GM12878 (cell line): ENCODE data around the gene CBX2. TPM values are rescaled to one million over a fixed set of nuclear protein-coding genes. Genes with fewer than 3 reads are reported as not detected.

Source experiments
- ATAC-seq: fragments of 200-7000 bp; cut with Tn5 transposase; 3 replicates; pipeline ENCODE4 v1.9.1; 2020; ENCODE audit warnings: mild to moderate bottlenecking, moderate library complexity
- BruUV-seq: library from RNA; stranded (reverse); fragments of 400-500 nt; replicated peaks from 2 replicates; lab custom pipeline; 2021; lab: Mats Ljungman, UMichigan
- CTCF ChIA-PET: fragments of 300-600 bp; sonication (Branson Sonifier 250); formaldehyde crosslinking; extraction: SDS; loops from one replicate; lab custom pipeline; 2021; ENCODE audit warnings: inconsistent platforms; lab: Yijun Ruan, JAX
- POLR2A ChIA-PET: fragments of 350-600 bp; formaldehyde crosslinking; extraction: SDS; loops from one replicate; lab custom pipeline; 2021; ENCODE audit warnings: inconsistent platforms; lab: Charles Lee
- RAD21 ChIA-PET: fragments of 300-600 bp; sonication (Branson Sonifier 250); formaldehyde crosslinking; loops from one replicate; lab custom pipeline; 2023; ENCODE audit warnings: antibody characterized with exemption; ENCODE audit not compliant: unreplicated experiment; lab: Charles Lee
- SMC1A ChIA-PET: fragments of 300-600 bp; sonication (Branson Sonifier 250); formaldehyde crosslinking; loops from one replicate; lab custom pipeline; 2023; ENCODE audit not compliant: unreplicated experiment, uncharacterized antibody; lab: Charles Lee
- DNase-seq: peaks from one replicate; pipeline ENCODE4 v3.0.0-alpha.2; 2011; ENCODE audit warnings: low read depth, low spot score
- FAIRE-seq: peaks from 3 replicates; lab custom pipeline; 2011; peaks lifted over from hg19 to GRCh38; lab: Jason Lieb, UNC
- H2AFZ ChIP-seq: 2 replicates; pipeline ENCODE4 v1.6.0; 2011; ENCODE audit warnings: low read depth, low read length, control low read depth; ENCODE audit not compliant: control insufficient read depth
- H3K27ac ChIP-seq: 2 replicates; pipeline ENCODE4 v1.5.1; 2011; ENCODE audit warnings: control low read depth; ENCODE audit not compliant: control insufficient read depth, insufficient read depth
- H3K27me3 ChIP-seq, 2 experiments: replicated peaks in 1 of 2; 2 replicates each; pipeline versions ENCODE4 v1.6.0 to v1.6.1; 2011; ENCODE audit warnings: low read length in 1 of 2; ENCODE audit not compliant: control insufficient read depth in 2 of 2, insufficient read depth in 2 of 2
- H3K36me3 ChIP-seq, 2 experiments: 2 replicates each; pipeline ENCODE4 v1.5.1; 2011; ENCODE audit warnings: low read length in 1 of 2; ENCODE audit not compliant: control insufficient read depth in 2 of 2, insufficient read depth in 2 of 2
- H3K4me1 ChIP-seq: 2 replicates; pipeline ENCODE4 v1.6.1; 2011; ENCODE audit warnings: mild to moderate bottlenecking, low read length, moderate library complexity, mixed read lengths; ENCODE audit not compliant: control insufficient read depth, insufficient read depth
- H3K4me2 ChIP-seq: 2 replicates; pipeline ENCODE4 v1.6.0; 2011; ENCODE audit warnings: control low read depth; ENCODE audit not compliant: control insufficient read depth, insufficient read depth
- H3K4me3 ChIP-seq: fragments of 200-600 bp; sonication (generic); 2 replicates; pipeline ENCODE4 v1.5.1; 2016
- H3K79me2 ChIP-seq: 2 replicates; pipeline ENCODE4 v1.6.0; 2011; ENCODE audit warnings: low read length; ENCODE audit not compliant: control insufficient read depth, insufficient read depth
- H3K9ac ChIP-seq: 2 replicates; pipeline ENCODE4 v1.8.0; 2011; ENCODE audit warnings: low read length, control low read depth, mixed read lengths; ENCODE audit not compliant: control insufficient read depth, insufficient read depth
- H3K9me3 ChIP-seq: replicated peaks from 3 replicates; pipeline ENCODE4 v1.5.1; 2011; ENCODE audit warnings: mild to moderate bottlenecking, low read length; ENCODE audit not compliant: control insufficient read depth, insufficient read depth
- H4K20me1 ChIP-seq: 2 replicates; pipeline ENCODE4 v1.6.0; 2011; ENCODE audit not compliant: control insufficient read depth, insufficient read depth
- BMI1 ChIP-seq: fragments of 450-650 bp; IDR thresholded peaks from 2 replicates; pipeline ENCODE4 v1.6.1; 2016; ENCODE audit warnings: mild to moderate bottlenecking, moderate library complexity, borderline replicate concordance
- CBFB ChIP-seq: IDR thresholded peaks from 2 replicates; pipeline ENCODE4 v1.6.1; 2016; ENCODE audit warnings: antibody characterized with exemption, low read depth
- CBX5 ChIP-seq: sonication (generic); IDR thresholded peaks from 2 replicates; pipeline ENCODE4 v1.6.1; 2016; ENCODE audit warnings: low read depth, moderate library complexity, mild to moderate bottlenecking, inconsistent platforms
- CHD2 ChIP-seq: IDR thresholded peaks from 2 replicates; pipeline ENCODE4 v1.6.1; 2011; ENCODE audit warnings: low read depth, low read length, improper control_type of control experiment, borderline replicate concordance
- CREB1 ChIP-seq: IDR thresholded peaks from 2 replicates; pipeline ENCODE4 v1.6.1; 2012; ENCODE audit warnings: low read depth, mild to moderate bottlenecking, inconsistent platforms
- CREM ChIP-seq: IDR thresholded peaks from 2 replicates; pipeline ENCODE4 v1.6.1; 2014; ENCODE audit warnings: antibody characterized with exemption, low read depth
- EED ChIP-seq: sonication (generic); IDR thresholded peaks from 2 replicates; pipeline ENCODE4 v1.6.1; 2016; ENCODE audit warnings: antibody characterized with exemption, low read depth
- EP300 ChIP-seq, 2 experiments: fragments of 150-350 bp in 1 of 2; IDR thresholded peaks; 2 replicates each; pipeline ENCODE4 v1.6.1; 2011 to 2012; ENCODE audit warnings: low read depth in 2 of 2, low read length in 2 of 2, borderline replicate concordance in 1 of 2, improper control_type of control experiment in 1 of 2, inconsistent platforms in 1 of 2; ENCODE audit not compliant: control insufficient read depth in 1 of 2
- HDGF ChIP-seq: fragments of 450-650 bp; IDR thresholded peaks from 2 replicates; pipeline ENCODE4 v1.6.1; 2016; ENCODE audit warnings: antibody characterized with exemption
- JUNB ChIP-seq: IDR thresholded peaks from 2 replicates; pipeline ENCODE4 v1.6.1; 2016; ENCODE audit warnings: antibody characterized with exemption, mild to moderate bottlenecking
- MEF2A ChIP-seq: IDR thresholded peaks from 2 replicates; pipeline ENCODE4 v1.6.1; 2011; ENCODE audit warnings: low read depth, mild to moderate bottlenecking, low read length, moderate library complexity; ENCODE audit not compliant: insufficient read depth
- MTA2 ChIP-seq: fragments of 450-650 bp; IDR thresholded peaks from 2 replicates; pipeline ENCODE4 v1.6.1; 2016; ENCODE audit warnings: low read depth, mild to moderate bottlenecking, moderate library complexity
- MTA3 ChIP-seq: IDR thresholded peaks from 2 replicates; pipeline ENCODE4 v1.6.1; 2012; ENCODE audit warnings: low read length, inconsistent platforms, borderline replicate concordance
- PBX3 ChIP-seq: IDR thresholded peaks from 2 replicates; pipeline ENCODE4 v1.6.1; 2011; ENCODE audit warnings: mild to moderate bottlenecking, low read depth, low read length, moderate library complexity; ENCODE audit not compliant: insufficient replicate concordance
- PKNOX1 ChIP-seq: fragments of 450-650 bp; IDR thresholded peaks from 2 replicates; pipeline ENCODE4 v1.6.1; 2016; ENCODE audit warnings: mild to moderate bottlenecking
- RAD51 ChIP-seq: fragments of 450-650 bp; IDR thresholded peaks from 2 replicates; pipeline ENCODE4 v1.6.1; 2016; ENCODE audit warnings: moderate library complexity, mild to moderate bottlenecking, inconsistent platforms
- RCOR1 ChIP-seq: conservative IDR thresholded peaks from 2 replicates; pipeline ENCODE4 v1.6.1; 2012; ENCODE audit warnings: low read depth, low read length, improper control_type of control experiment
- RFX5 ChIP-seq: IDR thresholded peaks from 2 replicates; pipeline ENCODE4 v1.6.1; 2011; ENCODE audit warnings: low read depth, low read length, improper control_type of control experiment
- SMARCA5 ChIP-seq: fragments of 450-650 bp; IDR thresholded peaks from 2 replicates; pipeline ENCODE4 v1.6.1; 2017; ENCODE audit warnings: mild to moderate bottlenecking
- SMC3 ChIP-seq: IDR thresholded peaks from 2 replicates; pipeline ENCODE4 v1.6.1; 2011; ENCODE audit warnings: low read length, improper control_type of control experiment, borderline replicate concordance
- TBL1XR1 ChIP-seq: IDR thresholded peaks from 2 replicates; pipeline ENCODE4 v1.6.1; 2012; ENCODE audit warnings: low read depth, low read length, improper control_type of control experiment
- USF1 ChIP-seq: IDR thresholded peaks from 2 replicates; pipeline ENCODE4 v1.6.1; 2011; ENCODE audit warnings: borderline replicate concordance, low read depth, mild to moderate bottlenecking, moderate library complexity, mixed read lengths, low read length; ENCODE audit not compliant: insufficient read depth; ENCODE audit errors: extremely low read length
- WGBS: methylation state at CpG from one replicate; pipeline ENCODE4 v1.1.6; 2016; ENCODE audit warnings: low lambda C conversion rate; ENCODE audit not compliant: insufficient replicate concordance, insufficient coverage; ENCODE audit errors: missing lambda C conversion rate; 5-methylcytosine and 5-hydroxymethylcytosine counted together
- in situ Hi-C: fragments of 300-500 bp; cut with MboI; formaldehyde crosslinking; loops from 9 replicates; pipeline ENCODE4 v1.14.3; 2018; ENCODE audit warnings: mixed read lengths
- intact Hi-C: fragments of 100-400 bp; cut with micrococcal nuclease; formaldehyde crosslinking; loops from one replicate; pipeline ENCODE4 v1.14.2; 2022; ENCODE audit not compliant: unreplicated experiment
- polyA plus RNA-seq, 11 experiments: library from polyadenylated mRNA; depleted of rRNA in 4 of 11; unstranded in 6 of 11; stranded (reverse) in 5 of 11; fragments of >200 nt; fragmentation: Nextera tagmentation in 4 of 11; fragmentation: Illumina TruSeq in 1 of 11; extraction: Ambion mirVana in 4 of 11; extraction: Trizol in 1 of 11; gene quantifications; 1 replicate in 1 of 11; 2 replicates in 10 of 11; pipeline versions ENCODE4 v1.2.1 to v1.2.3, GENCODE V29; 2011 to 2016; ENCODE audit warnings: inconsistent platforms in 2 of 11, missing spikeins in 2 of 11, low read depth in 1 of 11
- total RNA-seq, 4 experiments: library from RNA; depleted of rRNA in 3 of 4; stranded (reverse); fragments of >200 nt in 3 of 4; fragmentation: Illumina TruSeq in 1 of 4; extraction: Trizol in 1 of 4; gene quantifications; 2 replicates each; pipeline versions ENCODE4 v1.2.1 to v1.2.3, GENCODE V29; 2013 to 2021

The CBX2 gene
- total and polyA plus RNA-seq, 10 of the 15 experiments (the other 5 are each of a cell fraction or from before 2014, with no cell fraction given) = 0.35 to 7.5 (median 4.2) TPM

GRCh38 chr17:79778504-79779083, 646 bp downstream of the CBX2 start (continued):
- TF ChIP-seq RFX5 = no peak
- no peak for TF ChIP-seq CHD2
- TF ChIP-seq MEF2A = no peak
- TF ChIP-seq RAD51 = no peak
- 0 out of 2 replicates have a peak, but pooled peaks have one; percentile 12 for TF ChIP-seq EED
- no peak for TF ChIP-seq CREB1
- no peak for TF ChIP-seq CREM

- no peak overlapping the region for H3K9ac ChIP-seq
- FAIRE-seq (no peak), DNase-seq (no peak), ATAC-seq (no peak; the same call in 2 of the 3 replicates)
- no peaks in the 10 kb centered on the region for H3K36me3 ChIP-seq
- 69% methylated on average over 17 of the region's 17 CpGs for WGBS
- H3K79me2 ChIP-seq = no peaks in the 10 kb centered on the region
- no TSS peak for BruUV-seq
- ChIA-PET RAD21 (no interaction called here), CTCF (interaction anchor here (1.0 to 1.2 kb wide), 2 partner anchors 33 to 322 kb away, joined by 3 read pairs; partner anchors contain the start of gene GAA), POLR2A (no interaction called here), SMC1A (interaction anchor here (1.4 kb wide), 1 partner anchor 8 kb away, joined by 3 read pairs; no protein-coding TSS in a partner anchor)
- peak overlapping the region; percentile 53; the same call in 1 of the 2 replicates for H2AFZ ChIP-seq
- H3K4me1 ChIP-seq = peaks cover 11% of the 10 kb centered on the region
- peaks cover 5 to 8% of the 10 kb centered on the region in 2 experiments; a peak in 3 of 4 replicates for H3K27me3 ChIP-seq
- intact Hi-C loops (no loop called here), in situ Hi-C loops (no loop called here)
- peak overlapping the region; percentile 75 for H3K4me3 ChIP-seq
- H3K4me2 ChIP-seq = peak overlapping the region; percentile 89
- TF ChIP-seq SMARCA5 (no peak), BMI1 (no peak), MTA3 (no peak), USF1 (no peak), PKNOX1 (no peak), TBL1XR1 (no peak), SMC3 (no peak), EP300 (IDR thresholded peaks at IDR 0.05; ENCODE audit: borderline replicate concordance in 1 of 2, control insufficient read depth in 1 of 2, low read depth in 2 of 2, low read length in 2 of 2) (no peak), HDGF (no peak), RCOR1 (no peak), CBFB (no peak), JUNB (no peak), CBX5 (no peak), MTA2 (no peak), PBX3 (no peak)
- H4K20me1 ChIP-seq = no peaks in the 10 kb centered on the region
- no peaks in the 10 kb centered on the region for H3K9me3 ChIP-seq
- H3K27ac ChIP-seq = no peak overlapping the region
Observed at GRCh38 chr17:79779084-79779529, 1.2 kb downstream of the CBX2 start.
